Astrocyte of the spinal cord (primary cell): ENCODE measurements around the gene WDR27.

Experiments used
- DNase-seq: peaks from one replicate; pipeline ENCODE4 v3.0.0; 2011; ENCODE audit warnings: low read depth, low spot score
- H3K4me3 ChIP-seq: 2 replicates; pipeline ENCODE4 v1.5.1; 2011; ENCODE audit warnings: low read depth, mild to moderate bottlenecking, low read length, moderate library complexity
- CTCF ChIP-seq: IDR thresholded peaks from 2 replicates; pipeline ENCODE4 v1.5.1; 2012; ENCODE audit warnings: low read depth, mild to moderate bottlenecking, low read length, inconsistent platforms
- in situ Hi-C: cut with HindIII; loops from 2 replicates; pipeline ENCODE4 v1.10.0; 2017; ENCODE audit warnings: low sequenced_read_pairs

WDR27 gene

GRCh38 chr6:169558774-169559441 is 142.9 kb downstream of the WDR27 start:
- DNase-seq: peak; percentile 81
- TF ChIP-seq CTCF: no peak
- in situ Hi-C loops: no loop called here
- no peak overlapping the region for H3K4me3 ChIP-seq

GRCh38 chr6:169558378-169558773 is 143.5 kb downstream of the WDR27 start:
- in situ Hi-C loops: no loop called here
- H3K4me3 ChIP-seq: no peak overlapping the region
- DNase-seq: no peak
- TF ChIP-seq CTCF: no peak

- TF ChIP-seq CTCF: no peak
Observed at GRCh38 chr6:169557887-169558286, 143.9 kb downstream of the WDR27 start.

GRCh38 chr6:169556758-169557548 is 144.9 kb downstream of the WDR27 start:
- no peak overlapping the region for H3K4me3 ChIP-seq
- in situ Hi-C loops: no loop called here
- no peak for DNase-seq
- TF ChIP-seq CTCF: no peak

More at GRCh38 chr6:169557887-169558286, 143.9 kb downstream of the WDR27 start:
- H3K4me3 ChIP-seq: no peak overlapping the region
- in situ Hi-C loops: no loop called here
- DNase-seq: no peak

GRCh38 chr6:169555971-169556617 is 145.7 kb downstream of the WDR27 start:
- in situ Hi-C loops: no loop called here
- peak; percentile 26 for DNase-seq
- H3K4me3 ChIP-seq: no peak overlapping the region
- TF ChIP-seq CTCF: no peak

- no peak for TF ChIP-seq CTCF
- DNase-seq: peak; percentile 51
- in situ Hi-C loops: no loop called here
- H3K4me3 ChIP-seq: no peak overlapping the region
Observed at GRCh38 chr6:169545982-169546381, 155.8 kb downstream of the WDR27 start.
